Activated CD4-positive, alpha-beta T cell treated with anti-CD3 and anti-CD28 coated beads for 36 hours (primary cell): ENCODE data around the gene MS4A6E. TPM values are rescaled to one million over a fixed set of nuclear protein-coding genes. Genes with fewer than 3 reads are reported as not detected.
"Not testable (repeated sequence)": the region's sequence is repeated elsewhere in the genome, so short reads cannot be mapped to it uniquely, and the experiment has no call there.

Source experiments
- ATAC-seq: fragments of 200-7000 bp; cut with Tn5 transposase; one replicate; pipeline ENCODE4 v1.10.0; 2021; ENCODE audit warnings: mild to moderate bottlenecking, moderate library complexity
- CTCF ChIA-PET: fragments of 350-600 bp; sonication (Branson Sonifier 250); formaldehyde crosslinking; loops from one replicate; lab custom pipeline; 2021; ENCODE audit warnings: antibody characterized with exemption; lab: Charles Lee
- POLR2A ChIA-PET: fragments of 350-600 bp; sonication (Branson Sonifier 250); formaldehyde crosslinking; loops from one replicate; lab custom pipeline; 2021; ENCODE audit warnings: antibody characterized with exemption, inconsistent platforms; lab: Charles Lee
- DNase-seq: peaks from one replicate; pipeline ENCODE4 v3.0.0-alpha.2; 2020
- H3K27ac Mint-ChIP-seq: one replicate; pipeline ENCODE4 v1.8.0; 2021; ENCODE audit warnings: mixed read lengths
- H3K27me3 Mint-ChIP-seq: one replicate; pipeline ENCODE4 v1.8.0; 2021; ENCODE audit warnings: mixed read lengths
- H3K36me3 Mint-ChIP-seq: one replicate; pipeline ENCODE4 v1.8.0; 2021; ENCODE audit warnings: low read depth, mixed read lengths
- H3K4me1 Mint-ChIP-seq: one replicate; pipeline ENCODE4 v1.8.0; 2021; ENCODE audit warnings: mixed read lengths
- H3K4me3 Mint-ChIP-seq: one replicate; pipeline ENCODE4 v1.8.0; 2021; ENCODE audit warnings: mild to moderate bottlenecking, moderate library complexity, mixed read lengths
- H3K9me3 Mint-ChIP-seq: one replicate; pipeline ENCODE4 v1.8.0; 2021; ENCODE audit warnings: low read depth, mixed read lengths
- intact Hi-C, 2 experiments: fragments of 100-400 bp; cut with DNase I in 1 of 2; cut with micrococcal nuclease in 1 of 2; formaldehyde crosslinking; loops; one replicate each; pipeline versions ENCODE4 v1.14.2 to v1.15.1; 2022 to 2024; cut with DNase I, micrococcal nuclease
- total RNA-seq, 2 experiments: library from RNA; stranded (reverse); gene quantifications; one replicate each; pipeline ENCODE4 v1.2.3, GENCODE V29; 2021

The MS4A6E gene, protein sequence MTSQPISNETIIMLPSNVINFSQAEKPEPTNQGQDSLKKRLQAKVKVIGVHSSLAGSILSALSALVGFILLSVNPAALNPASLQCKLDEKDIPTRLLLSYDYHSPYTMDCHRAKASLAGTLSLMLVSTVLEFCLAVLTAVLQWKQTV
- total RNA-seq: not detected

GRCh38 chr11:60326955-60327354 is at the start of gene MS4A6E:
MS4A6E (plus strand) TSS chr11:60327255; CDS start chr11:60334896, 7,641 bp downstream.
- peaks cover 8% of the 10 kb centered on the region for H3K27me3 Mint-ChIP-seq
- CTCF ChIA-PET: interaction anchor here (1.7 kb wide), 1 partner anchor 18 kb away, joined by 6 read pairs; no protein-coding TSS in a partner anchor

GRCh38 chr11:60280412-60280811 is 46.6 kb upstream of the MS4A6E start, which contains the start of gene MS4A4A:
MS4A4A (plus strand) TSS chr11:60280666; CDS start chr11:60280676, 10 bp downstream.
- no peak within 1 kb of the TSS for H3K27ac Mint-ChIP-seq
- POLR2A ChIA-PET: no interaction called here
- no peak for ATAC-seq
- no peaks in the 10 kb centered on the region for H3K4me1 Mint-ChIP-seq
- no peak for DNase-seq
- H3K9me3 Mint-ChIP-seq: no peaks in the 10 kb centered on the region
- CTCF ChIA-PET: no interaction called here
- intact Hi-C loops: no loop called here
- H3K36me3 Mint-ChIP-seq: no peaks in the 10 kb centered on the region
- peaks cover 12% of the 10 kb centered on the region for H3K27me3 Mint-ChIP-seq
- H3K4me3 Mint-ChIP-seq: no peak within 1 kb of the TSS

More at GRCh38 chr11:60326955-60327354, at the start of gene MS4A6E:
- DNase-seq (no peak), ATAC-seq (no peak)
- no peak within 1 kb of the TSS for H3K27ac Mint-ChIP-seq
- peaks cover 20% of the 10 kb centered on the region for H3K9me3 Mint-ChIP-seq
- H3K4me1 Mint-ChIP-seq: no peaks in the 10 kb centered on the region
- intact Hi-C loops: no loop called here
- no peaks in the 10 kb centered on the region for H3K36me3 Mint-ChIP-seq
- POLR2A ChIA-PET: no interaction called here
- no peak within 1 kb of the TSS for H3K4me3 Mint-ChIP-seq

DNA sequence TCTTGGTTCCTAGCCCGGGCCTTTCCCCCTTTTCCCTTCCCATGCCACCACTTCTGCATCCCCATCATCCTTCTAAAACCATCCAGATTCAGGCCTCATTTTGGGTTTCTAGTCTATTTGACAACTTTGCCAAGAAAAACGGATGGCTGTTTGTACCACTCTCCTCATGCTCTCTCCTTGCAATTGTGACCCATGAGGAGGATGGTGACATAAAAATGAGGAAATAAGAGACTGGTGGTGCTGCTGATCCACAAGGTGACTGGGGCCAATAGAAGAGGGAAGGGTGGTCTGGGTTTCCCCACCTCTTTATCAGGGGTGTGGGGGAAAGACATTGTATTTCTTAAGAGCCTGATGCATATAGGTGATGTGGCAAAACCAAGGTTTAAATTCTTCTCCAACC is 45.6 kb upstream of the MS4A6E start:
- DNase-seq: no peak
- Mint-ChIP-seq H3K27ac (no peak overlapping the region), H3K4me1 (no peaks in the 10 kb centered on the region), H3K36me3 (no peaks in the 10 kb centered on the region), H3K9me3 (no peaks in the 10 kb centered on the region), H3K4me3 (no peak overlapping the region), H3K27me3 (peaks cover 11% of the 10 kb centered on the region)
- POLR2A ChIA-PET: no interaction called here
- CTCF ChIA-PET: no interaction called here
- intact Hi-C loops: no loop called here
- ATAC-seq: no peak

DNA sequence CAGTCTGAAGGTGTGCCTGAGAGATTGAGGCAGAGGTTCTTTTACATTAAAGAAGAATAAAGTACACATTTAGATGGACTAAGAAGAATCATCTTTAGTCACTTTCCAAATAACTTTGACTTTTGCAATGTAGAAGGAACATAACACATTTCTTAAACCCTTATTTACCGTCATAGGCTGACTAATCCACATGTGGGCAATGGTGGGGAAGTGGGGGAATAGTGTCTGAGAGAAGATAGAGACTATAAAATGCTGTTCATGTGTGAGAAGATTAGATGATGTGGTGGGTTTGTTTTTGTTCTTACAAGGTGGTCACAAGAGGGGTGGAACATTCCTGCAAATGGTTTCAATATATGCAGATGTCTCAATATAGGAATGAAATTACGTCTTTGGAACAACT is 44.8 kb upstream of the MS4A6E start:
- H3K4me1 Mint-ChIP-seq: no peaks in the 10 kb centered on the region
- no peak overlapping the region for H3K27ac Mint-ChIP-seq
- DNase-seq (no peak), ATAC-seq (no peak)
- H3K36me3 Mint-ChIP-seq: no peaks in the 10 kb centered on the region
- H3K9me3 Mint-ChIP-seq: no peaks in the 10 kb centered on the region
- ChIA-PET POLR2A (no interaction called here), CTCF (interaction anchor here (0.7 kb wide), 1 partner anchor 18 kb away, joined by 3 read pairs; no protein-coding TSS in a partner anchor)
- intact Hi-C loops: no loop called here
- H3K4me3 Mint-ChIP-seq: no peak overlapping the region
- peaks cover 9% of the 10 kb centered on the region for H3K27me3 Mint-ChIP-seq

DNA sequence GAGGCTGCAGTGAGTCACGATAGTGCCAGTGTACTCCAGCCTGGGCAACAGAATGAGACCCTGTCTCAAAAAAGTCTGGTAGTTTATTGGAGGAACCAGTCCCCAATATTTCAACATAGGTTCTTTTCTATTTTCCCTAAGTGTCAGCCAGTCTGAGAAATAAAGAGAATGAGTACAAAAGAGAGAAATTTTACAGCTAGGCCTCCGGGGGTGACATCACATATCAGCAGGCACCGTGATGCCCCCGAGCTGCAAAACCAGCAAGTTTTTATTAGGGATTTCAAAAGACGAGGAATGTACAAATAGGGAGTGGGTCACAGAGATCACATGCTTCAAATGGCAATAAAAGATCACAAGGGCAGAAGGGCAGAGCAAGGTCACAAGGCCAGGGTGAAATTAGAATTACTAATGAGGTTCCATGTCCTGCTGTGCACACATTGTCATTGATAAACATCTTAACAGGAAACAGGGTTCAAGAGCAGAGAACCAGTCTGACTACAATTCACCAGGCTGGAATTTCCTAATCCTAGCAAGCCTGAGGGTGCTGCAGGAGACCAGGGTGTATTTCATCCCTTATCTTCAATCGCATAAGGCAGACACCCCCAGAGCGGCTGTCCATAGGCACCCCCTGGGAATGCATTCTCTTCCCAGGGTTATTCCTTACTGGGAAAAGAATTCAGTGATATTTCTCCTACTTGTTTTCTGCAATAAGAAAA is 41.5 kb upstream of the MS4A6E start:
- H3K36me3 Mint-ChIP-seq, H3K4me3 Mint-ChIP-seq, H3K9me3 Mint-ChIP-seq, POLR2A ChIA-PET, H3K4me1 Mint-ChIP-seq, DNase-seq, intact Hi-C loops, H3K27ac Mint-ChIP-seq, ATAC-seq, H3K27me3 Mint-ChIP-seq, CTCF ChIA-PET: not testable (repeated sequence)

- DNase-seq (no peak), ATAC-seq (no peak)
- H3K9me3 Mint-ChIP-seq: peaks cover 4% of the 10 kb centered on the region
- H3K27me3 Mint-ChIP-seq: peaks cover 9% of the 10 kb centered on the region
- POLR2A ChIA-PET: no interaction called here
- H3K4me3 Mint-ChIP-seq: no peak overlapping the region
- H3K4me1 Mint-ChIP-seq: no peaks in the 10 kb centered on the region
- intact Hi-C loops: no loop called here
- H3K36me3 Mint-ChIP-seq: no peaks in the 10 kb centered on the region
- H3K27ac Mint-ChIP-seq: no peak overlapping the region
- CTCF ChIA-PET: interaction anchor here (1.1 kb wide), 1 partner anchor 10 kb away, joined by 3 read pairs; no protein-coding TSS in a partner anchor
Observed at GRCh38 chr11:60288531-60288930, 38.5 kb upstream of the MS4A6E start.

DNA sequence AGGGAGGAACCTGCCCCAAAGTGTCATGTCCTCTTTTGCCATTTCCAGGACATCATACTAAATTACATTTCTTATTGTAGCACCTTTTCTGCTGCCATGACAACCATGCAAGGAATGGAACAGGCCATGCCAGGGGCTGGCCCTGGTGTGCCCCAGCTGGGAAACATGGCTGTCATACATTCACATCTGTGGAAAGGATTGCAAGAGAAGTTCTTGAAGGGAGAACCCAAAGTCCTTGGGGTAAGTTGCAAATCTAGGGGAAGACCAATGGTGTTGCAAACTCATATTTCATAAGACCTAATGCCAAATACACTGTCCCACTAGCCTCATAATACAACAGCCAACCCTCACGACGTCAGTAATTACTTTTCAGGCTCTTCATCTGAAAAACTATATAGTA is 34.9 kb upstream of the MS4A6E start:
- Mint-ChIP-seq H3K4me3 (no peak overlapping the region), H3K9me3 (peaks cover 4% of the 10 kb centered on the region), H3K36me3 (no peaks in the 10 kb centered on the region), H3K4me1 (no peaks in the 10 kb centered on the region), H3K27ac (no peak overlapping the region), H3K27me3 (peaks cover 23% of the 10 kb centered on the region)
- intact Hi-C loops: no loop called here
- POLR2A ChIA-PET: no interaction called here
- DNase-seq (no peak), ATAC-seq (no peak)
- CTCF ChIA-PET: no interaction called here

DNA sequence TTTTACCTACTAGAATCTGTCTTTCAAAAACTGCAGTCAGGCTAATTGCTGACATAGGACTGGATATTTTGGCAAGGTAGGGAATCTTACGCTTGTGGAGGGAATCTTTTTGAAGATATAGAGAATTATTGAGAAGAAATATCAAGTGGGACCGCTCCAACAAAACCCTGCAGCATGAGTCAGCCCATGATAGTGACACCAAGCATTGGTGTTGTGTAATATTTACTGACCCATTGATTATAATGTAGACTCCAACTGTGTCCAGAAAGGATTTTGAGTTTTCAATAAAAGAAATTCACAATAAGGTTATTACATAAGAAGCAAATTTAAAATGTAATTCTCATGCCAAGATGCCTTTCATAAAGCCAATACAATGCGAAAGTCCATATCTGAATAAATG is 25.9 kb upstream of the MS4A6E start:
- CTCF ChIA-PET: interaction anchor here (1.6 kb wide), 1 partner anchor 13 kb away, joined by 3 read pairs; no protein-coding TSS in a partner anchor

GRCh38 chr11:60301884-60302283 is 25.2 kb upstream of the MS4A6E start:
- intact Hi-C loops: loop anchor here in 1 of 2 experiments (10.0 kb wide), 1 partner anchor 97 kb away; no protein-coding TSS in a partner anchor
- CTCF ChIA-PET: interaction anchor here (1.5 to 1.6 kb wide), 2 partner anchors 13 to 33 kb away, joined by 3 to 4 read pairs; no protein-coding TSS in a partner anchor
- POLR2A ChIA-PET, ATAC-seq, DNase-seq, H3K36me3 Mint-ChIP-seq, H3K4me3 Mint-ChIP-seq, H3K9me3 Mint-ChIP-seq, H3K4me1 Mint-ChIP-seq, H3K27ac Mint-ChIP-seq: not testable (repeated sequence)
- H3K27me3 Mint-ChIP-seq: peaks cover 26% of the 10 kb centered on the region

More for the DNA sequence above, 25.9 kb upstream of the MS4A6E start:
- Mint-ChIP-seq H3K9me3 (no peaks in the 10 kb centered on the region), H3K4me1 (peaks cover under 1% of the 10 kb centered on the region), H3K27me3 (peaks cover 26% of the 10 kb centered on the region), H3K36me3 (no peaks in the 10 kb centered on the region), H3K4me3 (no peak overlapping the region), H3K27ac (no peak overlapping the region)
- no peak for DNase-seq
- intact Hi-C loops: loop anchor here in 1 of 2 experiments (10.0 kb wide), 1 partner anchor 96 kb away; no protein-coding TSS in a partner anchor
- ATAC-seq: no peak
- POLR2A ChIA-PET: no interaction called here

GRCh38 chr11:60303661-60304060 is 23.4 kb upstream of the MS4A6E start:
- Mint-ChIP-seq H3K36me3 (no peaks in the 10 kb centered on the region), H3K9me3 (no peaks in the 10 kb centered on the region), H3K4me1 (peaks cover 24% of the 10 kb centered on the region), H3K27me3 (peaks cover 21% of the 10 kb centered on the region), H3K4me3 (no peak overlapping the region), H3K27ac (no peak overlapping the region)
- intact Hi-C loops: loop anchor here in 1 of 2 experiments (10.0 kb wide), 1 partner anchor 99 kb away; no protein-coding TSS in a partner anchor
- DNase-seq: no peak
- ChIA-PET CTCF (no interaction called here), POLR2A (no interaction called here)
- ATAC-seq: no peak

DNA sequence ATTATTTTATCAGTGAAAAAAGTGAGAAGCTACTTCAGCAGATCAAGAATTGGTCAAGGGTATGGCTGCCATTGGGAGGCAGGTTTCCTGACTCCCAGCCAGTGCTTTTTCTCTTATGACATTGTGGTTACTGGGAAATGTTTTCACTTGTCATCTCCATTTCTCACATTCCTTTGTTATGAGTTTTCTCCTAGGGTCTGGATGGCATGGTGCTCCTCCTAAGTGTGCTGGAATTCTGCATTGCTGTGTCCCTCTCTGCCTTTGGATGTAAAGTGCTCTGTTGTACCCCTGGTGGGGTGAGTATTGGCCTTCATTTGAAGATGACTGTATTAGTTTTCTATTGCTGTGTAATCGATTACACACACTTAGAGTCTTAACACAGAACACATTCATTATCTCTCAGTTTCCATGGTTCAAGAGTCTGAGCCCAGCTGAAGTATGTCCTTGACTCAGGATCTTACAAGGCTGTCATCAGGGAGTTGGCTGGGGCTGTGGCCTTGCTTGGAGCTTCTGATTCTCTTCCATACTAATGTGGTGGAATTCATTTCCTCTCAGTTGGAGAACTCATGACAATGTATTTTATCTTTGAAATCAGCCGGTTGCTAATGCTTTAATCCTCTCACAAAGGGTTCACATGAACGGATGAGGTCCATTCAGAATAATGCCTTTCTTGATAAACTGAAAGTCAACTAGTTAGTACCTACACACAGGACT is 21.0 kb upstream of the MS4A6E start:
- intact Hi-C loops: loop anchor here (5.0 to 10.0 kb wide), 2 partner anchors 101 to 159 kb away; no protein-coding TSS in a partner anchor
- ATAC-seq: no peak
- Mint-ChIP-seq H3K27me3 (peaks cover 23% of the 10 kb centered on the region), H3K4me1 (peaks cover 32% of the 10 kb centered on the region), H3K36me3 (no peaks in the 10 kb centered on the region), H3K4me3 (no peak overlapping the region), H3K9me3 (no peaks in the 10 kb centered on the region), H3K27ac (no peak overlapping the region)
- CTCF ChIA-PET: no interaction called here
- no peak for DNase-seq
- POLR2A ChIA-PET: no interaction called here
